A673 (cell line): ENCODE data around the gene MMD. TPM values are rescaled to one million over a fixed set of nuclear protein-coding genes. Genes with fewer than 3 reads are reported as not detected.

Experiments used
- BruUV-seq: library from RNA; stranded (reverse); fragments of 400-500 nt; replicated peaks from 2 replicates; lab custom pipeline; 2021; lab: Mats Ljungman, UMichigan
- CTCF ChIA-PET: fragments of 300-600 bp; sonication (Branson Sonifier 250); formaldehyde crosslinking; loops from one replicate; lab custom pipeline; 2022; ENCODE audit warnings: antibody characterized with exemption; lab: Charles Lee
- POLR2A ChIA-PET: fragments of 300-600 bp; sonication (Branson Sonifier 250); formaldehyde crosslinking; loops from one replicate; lab custom pipeline; 2022; ENCODE audit warnings: antibody characterized with exemption; ENCODE audit not compliant: low non-redundant PET; lab: Charles Lee
- DNase-seq: peaks from one replicate; pipeline ENCODE4 v3.0.0-alpha.2; 2015; ENCODE audit warnings: low spot score
- H3K27ac ChIP-seq: fragments of 200-600 bp; sonication (generic); 2 replicates; pipeline ENCODE4 v1.5.1; 2016; ENCODE audit warnings: mixed run types, low read depth, mild to moderate bottlenecking, mixed read lengths, antibody characterized with exemption, low read length; ENCODE audit not compliant: poor library complexity, severe bottlenecking
- H3K27me3 ChIP-seq: fragments of 200-600 bp; sonication (generic); replicated peaks from 2 replicates; pipeline ENCODE4 v1.6.1; 2017; ENCODE audit warnings: mixed run types, low read depth, mild to moderate bottlenecking, mixed read lengths, antibody characterized with exemption, low read length; ENCODE audit not compliant: insufficient read depth, poor library complexity
- H3K36me3 ChIP-seq: fragments of 200-600 bp; sonication (generic); 2 replicates; pipeline ENCODE4 v1.6.1; 2016; ENCODE audit warnings: mixed run types, mild to moderate bottlenecking, mixed read lengths, antibody characterized with exemption, low read length; ENCODE audit not compliant: insufficient read depth, poor library complexity, severe bottlenecking
- H3K4me1 ChIP-seq: fragments of 200-600 bp; sonication (generic); 2 replicates; pipeline ENCODE4 v1.6.1; 2017; ENCODE audit warnings: mixed run types, mild to moderate bottlenecking, mixed read lengths, antibody characterized with exemption, low read length; ENCODE audit not compliant: insufficient read depth, poor library complexity, severe bottlenecking
- H3K4me3 ChIP-seq: fragments of 200-600 bp; sonication (generic); 2 replicates; pipeline ENCODE4 v1.5.1; 2016; ENCODE audit warnings: low read depth, mixed run types, mild to moderate bottlenecking, mixed read lengths, low read length; ENCODE audit not compliant: poor library complexity, severe bottlenecking
- H3K9me3 ChIP-seq: fragments of 200-600 bp; sonication (generic); 2 replicates; pipeline ENCODE4 v1.6.1; 2016; ENCODE audit warnings: mixed run types, low read depth, mild to moderate bottlenecking, mixed read lengths, antibody characterized with exemption, low read length; ENCODE audit not compliant: poor library complexity, severe bottlenecking
- CTCF ChIP-seq: fragments of 300-800, 200-600 bp; sonication (generic); conservative IDR thresholded peaks from 2 replicates; pipeline ENCODE4 v1.5.1; 2017; ENCODE audit warnings: low read depth, mild to moderate bottlenecking, antibody characterized with exemption, low read length, moderate library complexity, mixed read lengths
- EZH2 ChIP-seq: fragments of 200-600 bp; sonication (generic); IDR thresholded peaks from 2 replicates; pipeline ENCODE4 v1.6.1; 2017; ENCODE audit warnings: borderline replicate concordance, low read depth, mild to moderate bottlenecking, mixed read lengths, antibody characterized with exemption, low read length; ENCODE audit not compliant: poor library complexity, severe bottlenecking
- intact Hi-C: fragments of 100-400 bp; cut with micrococcal nuclease; formaldehyde crosslinking; loops from one replicate; pipeline ENCODE4 v1.10.0; 2022; ENCODE audit not compliant: unreplicated experiment
- total RNA-seq: library from RNA; stranded (reverse); gene quantifications from 2 replicates; pipeline ENCODE4 v1.2.3, GENCODE V29; 2021

MMD gene
- total RNA-seq, 1 experiment from 2014 or later = 24.9 TPM

GRCh38 chr17:55458978-55459377, 37.3 kb upstream of the MMD start:
- Histone ChIP-seq H3K4me1 (peaks cover 24% of the 10 kb centered on the region), H3K9me3 (no peaks in the 10 kb centered on the region), H3K4me3 (no peak overlapping the region), H3K36me3 (no peaks in the 10 kb centered on the region), H3K27me3 (no peaks in the 10 kb centered on the region), H3K27ac (no peak overlapping the region)
- no TSS peak for BruUV-seq
- intact Hi-C loops = no loop called here
- ChIA-PET CTCF (no interaction called here), POLR2A (no interaction called here)
- DNase-seq = no peak
- TF ChIP-seq CTCF (no peak), EZH2 (no peak)

GRCh38 chr17:55458287-55458900, 36.8 kb upstream of the MMD start:
- TF ChIP-seq EZH2 = no peak
- POLR2A ChIA-PET = no interaction called here
- no TSS peak for BruUV-seq
- intact Hi-C loops = no loop called here
- CTCF ChIA-PET = no interaction called here
- H3K27me3 ChIP-seq = no peaks in the 10 kb centered on the region
- no peaks in the 10 kb centered on the region for H3K36me3 ChIP-seq
- no peak for DNase-seq
- no peaks in the 10 kb centered on the region for H3K9me3 ChIP-seq
- no peak overlapping the region for H3K4me3 ChIP-seq
- no peak overlapping the region for H3K27ac ChIP-seq
- H3K4me1 ChIP-seq = peaks cover 26% of the 10 kb centered on the region

GRCh38 chr17:55456307-55457240, 34.9 kb upstream of the MMD start:
- peaks cover 38% of the 10 kb centered on the region for H3K4me1 ChIP-seq
- H3K36me3 ChIP-seq = no peaks in the 10 kb centered on the region
- ChIA-PET CTCF (no interaction called here), POLR2A (no interaction called here)
- TF ChIP-seq EZH2 = no peak
- no peak for TF ChIP-seq CTCF
- no TSS peak for BruUV-seq
- no peaks in the 10 kb centered on the region for H3K9me3 ChIP-seq
- H3K27me3 ChIP-seq = no peaks in the 10 kb centered on the region
- no peak overlapping the region for H3K27ac ChIP-seq
- intact Hi-C loops = no loop called here
- DNase-seq = no peak
- no peak overlapping the region for H3K4me3 ChIP-seq
